ENCODE results near the gene NXPH4. TPM values are rescaled to one million over a fixed set of nuclear protein-coding genes. Genes with fewer than 3 reads are reported as not detected.

Gene NXPH4
- total RNA-seq, 3 donors from 2014 or later: 0.25 TPM; not detected in 2

DNA sequence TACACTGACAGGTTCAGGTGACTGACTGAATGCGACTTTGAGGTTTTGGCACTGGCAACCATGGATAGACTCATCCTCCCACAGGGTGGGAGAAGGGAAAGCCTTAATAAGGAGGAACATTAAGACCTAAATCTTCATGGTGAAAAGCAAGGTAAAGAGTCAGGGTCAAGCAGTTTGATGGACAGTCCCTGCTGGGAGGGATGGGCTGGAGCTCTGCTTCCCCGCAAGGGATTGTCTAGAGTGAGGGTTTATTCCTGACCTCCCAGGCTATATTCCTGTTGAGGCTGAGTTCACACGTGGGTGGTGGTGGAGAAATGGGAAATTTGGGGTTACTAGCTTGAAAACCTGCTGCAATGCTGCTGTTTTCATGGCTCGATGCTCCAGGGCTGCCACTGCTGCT lies 43.8 kb downstream of the NXPH4 start:
- DNase-seq: no peak
- no peak for ATAC-seq
- Histone ChIP-seq H3K4me3 (no peak overlapping the region), H3K36me3 (ENCODE audit: low read depth) (no peaks in the 10 kb centered on the region), H3K4me1 (ENCODE audit: low read depth) (no peaks in the 10 kb centered on the region), H3K9me3 (no peaks in the 10 kb centered on the region)
- intact Hi-C loops (cut with DNase I, micrococcal nuclease): loop anchor here in 1 of 2 donors (10.0 kb wide), 1 partner anchor 194 kb away; the partner anchor contains the start of genes GLI1 and INHBE
- TF ChIP-seq, protein P1, sequence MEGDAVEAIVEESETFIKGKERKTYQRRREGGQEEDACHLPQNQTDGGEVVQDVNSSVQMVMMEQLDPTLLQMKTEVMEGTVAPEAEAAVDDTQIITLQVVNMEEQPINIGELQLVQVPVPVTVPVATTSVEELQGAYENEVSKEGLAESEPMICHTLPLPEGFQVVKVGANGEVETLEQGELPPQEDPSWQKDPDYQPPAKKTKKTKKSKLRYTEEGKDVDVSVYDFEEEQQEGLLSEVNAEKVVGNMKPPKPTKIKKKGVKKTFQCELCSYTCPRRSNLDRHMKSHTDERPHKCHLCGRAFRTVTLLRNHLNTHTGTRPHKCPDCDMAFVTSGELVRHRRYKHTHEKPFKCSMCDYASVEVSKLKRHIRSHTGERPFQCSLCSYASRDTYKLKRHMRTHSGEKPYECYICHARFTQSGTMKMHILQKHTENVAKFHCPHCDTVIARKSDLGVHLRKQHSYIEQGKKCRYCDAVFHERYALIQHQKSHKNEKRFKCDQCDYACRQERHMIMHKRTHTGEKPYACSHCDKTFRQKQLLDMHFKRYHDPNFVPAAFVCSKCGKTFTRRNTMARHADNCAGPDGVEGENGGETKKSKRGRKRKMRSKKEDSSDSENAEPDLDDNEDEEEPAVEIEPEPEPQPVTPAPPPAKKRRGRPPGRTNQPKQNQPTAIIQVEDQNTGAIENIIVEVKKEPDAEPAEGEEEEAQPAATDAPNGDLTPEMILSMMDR (IDR thresholded peaks at IDR 0.05): no peak

DNA sequence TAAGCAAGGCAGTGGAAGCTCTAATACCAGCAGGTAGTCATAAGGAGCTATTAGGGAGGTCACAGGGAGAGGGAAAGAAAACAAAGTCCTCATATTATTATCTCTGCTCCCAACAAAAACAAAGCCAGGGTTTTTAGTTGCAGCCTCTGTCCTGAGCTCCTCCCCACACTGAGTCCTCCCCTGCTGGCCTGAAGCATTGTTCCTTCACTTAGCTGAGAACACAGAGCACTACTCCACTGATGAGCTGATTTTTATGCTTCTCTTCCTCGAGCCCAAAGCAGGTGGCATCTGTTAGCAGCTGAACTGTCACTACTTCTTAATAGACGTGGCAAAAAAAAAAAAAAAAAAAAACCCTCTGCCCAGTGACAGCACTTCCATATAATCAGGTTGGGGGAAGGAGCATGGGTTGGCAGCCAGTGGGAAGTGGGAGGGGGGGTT lies 44.9 kb downstream of the NXPH4 start:
- intact Hi-C loops (cut with DNase I, micrococcal nuclease): loop anchor here in 1 of 2 donors (10.0 kb wide), 1 partner anchor 193 kb away; the partner anchor contains the start of genes GLI1 and INHBE
- TF ChIP-seq, protein P1 (IDR thresholded peaks at IDR 0.05): no peak
- Histone ChIP-seq H3K9me3 (no peaks in the 10 kb centered on the region), H3K4me1 (ENCODE audit: low read depth) (no peaks in the 10 kb centered on the region), H3K36me3 (ENCODE audit: low read depth) (no peaks in the 10 kb centered on the region), H3K4me3 (no peak overlapping the region)
- no peak for ATAC-seq
- DNase-seq: no peak

DNA sequence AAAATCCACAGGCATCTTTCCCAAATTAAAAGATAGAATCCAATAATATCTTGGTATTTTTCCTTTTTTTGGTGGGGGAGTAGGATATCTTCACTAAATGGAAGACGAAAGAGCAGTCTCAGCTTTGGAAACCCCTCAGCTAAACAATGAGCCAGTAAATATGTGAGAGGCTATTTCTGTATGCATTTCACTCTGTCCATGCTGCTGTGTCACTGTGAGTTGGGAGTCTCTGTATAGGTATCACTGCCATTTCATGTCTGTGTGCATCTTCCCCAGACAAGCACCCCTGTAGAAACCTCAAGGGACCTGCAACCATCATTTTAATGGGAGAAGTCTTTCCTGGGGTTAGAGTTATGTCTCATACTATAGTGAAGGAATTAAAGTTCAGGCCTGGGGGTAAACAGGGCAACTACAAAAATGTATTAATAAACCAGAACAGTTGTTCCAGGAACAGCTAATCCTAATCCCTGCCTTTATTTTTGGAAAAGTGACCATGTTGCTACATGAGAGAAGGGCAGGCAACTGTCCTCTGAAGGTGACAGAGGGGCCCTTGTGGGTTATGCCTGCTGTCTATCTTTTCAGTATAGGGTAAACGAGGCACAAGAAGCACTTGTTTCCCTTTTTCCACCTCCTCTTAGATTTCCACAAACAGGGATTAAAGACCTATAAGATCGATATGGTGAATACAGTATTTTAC lies 45.7 kb downstream of the NXPH4 start:
- no peaks in the 10 kb centered on the region for H3K36me3 ChIP-seq (ENCODE audit: low read depth)
- ATAC-seq: no peak
- intact Hi-C loops (cut with DNase I, micrococcal nuclease): loop anchor here in 1 of 2 donors (10.0 kb wide), 1 partner anchor 193 kb away; the partner anchor contains the start of genes GLI1 and INHBE

DNA sequence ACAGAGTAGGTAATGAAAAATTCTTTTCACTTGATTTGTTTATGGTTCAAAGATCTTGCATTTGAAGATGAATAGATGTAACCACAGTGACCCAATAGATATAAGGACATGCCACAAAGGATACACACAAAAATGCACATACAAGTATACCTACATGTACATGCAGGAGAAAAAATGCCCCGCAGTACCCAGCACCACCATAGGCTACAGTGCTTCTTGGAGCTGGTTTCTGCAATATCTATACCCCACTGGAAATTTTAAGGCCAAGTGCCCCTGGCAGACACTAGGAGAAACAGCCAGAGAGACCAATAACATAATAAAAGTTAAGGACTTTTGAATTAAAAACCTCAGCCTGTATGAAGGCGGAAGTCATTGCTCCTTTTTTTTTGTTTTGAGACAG lies 46.5 kb downstream of the NXPH4 start:
- intact Hi-C loops (cut with DNase I, micrococcal nuclease): loop anchor here in 1 of 2 donors (10.0 kb wide), 1 partner anchor 192 kb away; the partner anchor contains the start of genes GLI1 and INHBE
- no peak overlapping the region for H3K4me3 ChIP-seq
- H3K36me3 ChIP-seq (ENCODE audit: low read depth): peaks cover 4% of the 10 kb centered on the region
- H3K4me1 ChIP-seq (ENCODE audit: low read depth): no peaks in the 10 kb centered on the region
- ATAC-seq: no peak
- no peak for DNase-seq
- TF ChIP-seq, protein P1 (IDR thresholded peaks at IDR 0.05): no peak
- no peaks in the 10 kb centered on the region for H3K9me3 ChIP-seq

More for the DNA sequence above, 45.7 kb downstream of the NXPH4 start:
- H3K9me3 ChIP-seq: no peaks in the 10 kb centered on the region
- no peak overlapping the region for H3K4me3 ChIP-seq
- H3K4me1 ChIP-seq (ENCODE audit: low read depth): no peaks in the 10 kb centered on the region
- TF ChIP-seq, protein P1 (IDR thresholded peaks at IDR 0.05): no peak
- DNase-seq: no peak

DNA sequence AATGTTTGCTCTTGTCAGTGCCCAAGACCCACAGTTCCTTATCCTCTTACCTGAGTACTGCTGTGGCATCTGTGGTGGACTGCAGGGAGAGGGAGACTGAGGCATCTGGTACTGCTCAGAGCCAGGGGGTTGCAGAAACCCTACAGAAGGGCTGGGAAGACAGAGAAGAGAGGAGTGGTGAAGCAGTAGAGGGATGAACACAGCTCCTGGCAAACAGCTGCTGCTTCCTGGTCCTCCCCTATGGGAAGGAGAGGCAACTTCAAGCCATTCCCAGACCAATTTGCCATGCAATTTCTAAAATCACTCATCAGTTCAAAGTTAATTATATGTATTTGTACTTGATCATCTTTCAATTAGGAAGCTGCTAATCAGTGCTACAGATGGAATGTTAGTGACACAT lies 50.1 kb downstream of the NXPH4 start:
- Histone ChIP-seq H3K36me3 (ENCODE audit: low read depth) (peaks cover 4% of the 10 kb centered on the region), H3K4me1 (ENCODE audit: low read depth) (no peaks in the 10 kb centered on the region), H3K4me3 (no peak overlapping the region), H3K9me3 (no peaks in the 10 kb centered on the region)
- intact Hi-C loops (cut with DNase I, micrococcal nuclease): loop anchor here in 1 of 2 donors (10.0 kb wide), 1 partner anchor 188 kb away; the partner anchor contains the start of genes GLI1 and INHBE
- DNase-seq: no peak
- ATAC-seq: no peak
- TF ChIP-seq, protein P1 (IDR thresholded peaks at IDR 0.05): no peak

All from mucosa of descending colon (tissue), 3 donors.